ENCODE data around the gene AFAP1. TPM values are rescaled to one million over a fixed set of nuclear protein-coding genes. Genes with fewer than 3 reads are reported as not detected.

AFAP1 gene
- total RNA-seq, 1 experiment from 2014 or later, result 22.5 TPM

DNA sequence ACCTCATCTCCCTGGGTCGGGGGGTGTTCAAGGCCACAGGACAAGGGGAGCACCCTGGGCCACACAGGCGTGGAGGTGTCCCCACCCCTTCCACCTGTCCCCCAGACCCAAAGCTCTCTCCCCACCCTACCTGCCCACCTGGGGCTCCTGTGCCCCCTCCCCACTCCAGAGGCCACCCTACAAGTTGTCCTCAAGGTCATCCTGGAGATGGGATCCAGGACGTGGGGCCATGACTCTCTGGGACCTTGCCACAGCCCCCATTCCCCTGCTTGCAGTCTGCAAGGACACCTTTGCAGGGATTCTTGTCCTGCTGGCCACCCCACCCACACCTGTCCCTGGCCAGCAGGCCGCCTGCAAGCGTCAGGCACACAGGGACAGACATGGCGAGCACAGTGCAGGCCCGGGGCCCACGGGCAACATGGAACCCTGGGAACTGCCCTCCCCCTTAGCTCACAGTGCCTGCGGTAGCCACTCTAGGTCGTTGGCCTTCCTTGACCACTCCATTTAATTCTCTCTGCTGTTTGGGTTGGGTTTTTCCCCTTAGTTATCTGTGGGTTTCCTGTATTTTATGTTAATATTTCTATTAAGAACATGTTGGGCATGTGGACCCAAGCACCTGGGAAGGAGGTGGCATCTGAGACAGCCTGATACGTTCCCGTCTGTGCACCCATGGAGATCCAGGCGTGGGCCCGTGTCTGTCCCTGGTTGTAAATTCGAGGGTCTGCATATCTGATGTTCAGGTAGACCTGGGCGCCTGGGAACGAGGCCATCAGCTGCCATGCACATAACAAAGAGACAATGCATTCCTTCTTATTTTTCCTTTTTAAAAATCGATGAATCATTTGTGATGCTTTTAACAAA is 197.5 kb downstream of the AFAP1 start:
- H3K27ac Mint-ChIP-seq (ENCODE audit: low read depth, unreplicated experiment), result no peak overlapping the region
- no peaks in the 10 kb centered on the region for H3K27me3 Mint-ChIP-seq (ENCODE audit: insufficient read depth, unreplicated experiment)
- TF ChIP-seq, protein P1, sequence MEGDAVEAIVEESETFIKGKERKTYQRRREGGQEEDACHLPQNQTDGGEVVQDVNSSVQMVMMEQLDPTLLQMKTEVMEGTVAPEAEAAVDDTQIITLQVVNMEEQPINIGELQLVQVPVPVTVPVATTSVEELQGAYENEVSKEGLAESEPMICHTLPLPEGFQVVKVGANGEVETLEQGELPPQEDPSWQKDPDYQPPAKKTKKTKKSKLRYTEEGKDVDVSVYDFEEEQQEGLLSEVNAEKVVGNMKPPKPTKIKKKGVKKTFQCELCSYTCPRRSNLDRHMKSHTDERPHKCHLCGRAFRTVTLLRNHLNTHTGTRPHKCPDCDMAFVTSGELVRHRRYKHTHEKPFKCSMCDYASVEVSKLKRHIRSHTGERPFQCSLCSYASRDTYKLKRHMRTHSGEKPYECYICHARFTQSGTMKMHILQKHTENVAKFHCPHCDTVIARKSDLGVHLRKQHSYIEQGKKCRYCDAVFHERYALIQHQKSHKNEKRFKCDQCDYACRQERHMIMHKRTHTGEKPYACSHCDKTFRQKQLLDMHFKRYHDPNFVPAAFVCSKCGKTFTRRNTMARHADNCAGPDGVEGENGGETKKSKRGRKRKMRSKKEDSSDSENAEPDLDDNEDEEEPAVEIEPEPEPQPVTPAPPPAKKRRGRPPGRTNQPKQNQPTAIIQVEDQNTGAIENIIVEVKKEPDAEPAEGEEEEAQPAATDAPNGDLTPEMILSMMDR (IDR thresholded peaks at IDR 0.05; ENCODE audit: unreplicated experiment), result no peak
- intact Hi-C loops (cut with micrococcal nuclease), result no loop called here
- H3K36me3 Mint-ChIP-seq (ENCODE audit: insufficient read depth, unreplicated experiment), result no peaks in the 10 kb centered on the region
- DNase-seq (ENCODE audit: unreplicated experiment), result no peak
- ChIA-PET CTCF (interaction anchor here (0.7 to 1.6 kb wide), 2 partner anchors 22 to 34 kb away, joined by 3 to 5 read pairs; no protein-coding TSS in a partner anchor), POLR2A (no interaction called here)
- H3K4me3 Mint-ChIP-seq (ENCODE audit: unreplicated experiment), result no peak overlapping the region
- H3K4me1 Mint-ChIP-seq (ENCODE audit: insufficient read depth, unreplicated experiment), result peaks cover 9% of the 10 kb centered on the region
- no TSS peak for BruUV-seq (replicated peaks)
- no peaks in the 10 kb centered on the region for H3K9me3 Mint-ChIP-seq (ENCODE audit: unreplicated experiment)

DNA sequence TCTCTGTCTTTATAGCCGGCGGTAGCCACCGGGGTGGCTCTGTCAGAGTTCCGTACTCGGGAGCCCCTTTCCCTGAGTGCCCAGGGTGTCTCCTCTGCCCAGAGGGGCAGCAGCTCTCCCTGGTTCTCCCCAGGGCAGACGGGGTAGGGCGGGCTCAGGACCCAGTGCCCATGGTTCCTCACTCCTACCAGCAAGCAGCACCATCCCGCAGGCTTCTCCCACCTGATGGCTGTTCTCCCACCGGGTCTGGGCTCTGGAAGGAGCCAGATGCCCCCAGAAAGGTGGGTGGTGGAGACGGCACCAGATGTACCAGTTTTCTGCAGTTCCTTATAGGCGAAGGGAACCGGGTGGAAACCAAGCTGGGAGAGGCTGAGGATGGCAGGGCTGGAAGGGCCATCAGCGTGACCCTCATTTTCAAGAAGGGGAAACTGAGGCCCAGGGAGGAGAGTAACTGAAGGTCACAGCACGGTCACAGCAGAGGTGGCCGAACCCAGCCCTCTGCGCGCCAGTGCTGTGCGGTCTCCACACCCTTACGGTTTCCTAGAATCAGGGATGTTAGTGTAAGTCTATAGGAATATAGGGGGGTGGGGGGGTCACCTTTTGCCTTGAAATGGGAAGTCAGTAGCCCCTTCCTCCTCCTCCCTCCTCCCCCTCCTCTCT is 198.7 kb downstream of the AFAP1 start:
- Mint-ChIP-seq H3K27ac (ENCODE audit: low read depth, unreplicated experiment) (no peak overlapping the region), H3K4me3 (ENCODE audit: unreplicated experiment) (no peak overlapping the region), H3K36me3 (ENCODE audit: insufficient read depth, unreplicated experiment) (no peaks in the 10 kb centered on the region), H3K9me3 (ENCODE audit: unreplicated experiment) (no peaks in the 10 kb centered on the region), H3K27me3 (ENCODE audit: insufficient read depth, unreplicated experiment) (no peaks in the 10 kb centered on the region), H3K4me1 (ENCODE audit: insufficient read depth, unreplicated experiment) (peaks cover 9% of the 10 kb centered on the region)
- POLR2A ChIA-PET, result no interaction called here
- TF ChIP-seq, protein P1 (IDR thresholded peaks at IDR 0.05; ENCODE audit: unreplicated experiment), result no peak
- no TSS peak for BruUV-seq (replicated peaks)
- CTCF ChIA-PET, result interaction anchor here (1.6 kb wide), 1 partner anchor 21 kb away, joined by 5 read pairs; no protein-coding TSS in a partner anchor
- intact Hi-C loops (cut with micrococcal nuclease), result no loop called here
- no peak for DNase-seq (ENCODE audit: unreplicated experiment)

DNA sequence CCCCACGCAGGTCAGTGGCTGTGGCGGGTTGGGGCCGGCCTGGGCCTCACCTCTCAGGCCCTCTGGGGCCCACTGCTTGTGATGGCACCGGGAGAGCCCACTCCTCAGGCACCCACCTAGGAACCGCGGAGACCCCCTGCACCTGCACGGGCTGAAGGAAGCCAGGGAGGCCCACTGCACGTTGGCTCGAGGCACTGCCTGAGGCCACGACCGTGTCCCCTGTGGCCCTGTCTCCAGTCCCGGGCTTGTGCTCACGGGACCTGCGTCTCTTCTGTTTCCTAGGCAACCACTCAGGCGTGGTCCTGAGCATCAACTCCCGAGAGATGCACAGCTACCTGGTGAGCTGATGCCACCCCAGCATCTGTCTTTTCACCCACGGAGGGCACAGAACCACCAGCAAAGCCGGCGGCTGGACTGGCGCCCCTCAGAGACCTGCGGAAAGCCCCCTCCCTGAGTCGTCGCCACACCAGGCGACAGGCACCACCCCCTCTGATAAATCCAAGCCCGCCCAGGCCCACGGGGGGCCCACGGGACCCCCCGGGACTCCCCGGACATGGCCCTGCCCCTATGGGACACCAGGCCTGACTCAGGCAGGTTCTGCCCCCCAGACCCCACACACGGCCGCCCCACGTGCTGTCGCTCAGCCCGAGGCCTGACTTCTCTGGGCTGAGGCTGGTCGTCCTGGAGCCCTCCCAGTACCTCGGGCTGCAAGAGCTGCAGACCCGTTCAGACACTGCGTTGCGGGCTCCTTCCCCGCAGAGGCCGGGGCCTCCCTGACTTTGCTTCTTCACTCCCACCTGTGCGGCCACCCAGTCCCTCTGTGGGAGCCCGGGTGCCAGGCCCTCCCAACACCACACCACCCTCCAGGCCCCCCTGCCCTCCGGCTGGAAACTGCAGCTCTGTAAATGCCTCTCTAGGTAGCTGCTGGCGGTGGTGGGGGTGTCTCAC is 199.5 kb downstream of the AFAP1 start:
- TF ChIP-seq, protein P1 (IDR thresholded peaks at IDR 0.05; ENCODE audit: unreplicated experiment), result no peak
- no TSS peak for BruUV-seq (replicated peaks)
- Mint-ChIP-seq H3K4me3 (ENCODE audit: unreplicated experiment) (no peak overlapping the region), H3K9me3 (ENCODE audit: unreplicated experiment) (no peaks in the 10 kb centered on the region), H3K36me3 (ENCODE audit: insufficient read depth, unreplicated experiment) (no peaks in the 10 kb centered on the region), H3K27ac (ENCODE audit: low read depth, unreplicated experiment) (no peak overlapping the region), H3K27me3 (ENCODE audit: insufficient read depth, unreplicated experiment) (no peaks in the 10 kb centered on the region), H3K4me1 (ENCODE audit: insufficient read depth, unreplicated experiment) (peaks cover 9% of the 10 kb centered on the region)
- ChIA-PET POLR2A (no interaction called here), CTCF (no interaction called here)
- DNase-seq (ENCODE audit: unreplicated experiment), result no peak
- intact Hi-C loops (cut with micrococcal nuclease), result no loop called here

All from MCF 10A (cell line).